NB4 (cell line): ENCODE data around the gene C1orf94.

Source experiments
- CTCF ChIP-seq: IDR thresholded peaks from one replicate; pipeline ENCODE4 v1.5.1; 2012; ENCODE audit warnings: low read depth, low read length
- MYC ChIP-seq: IDR thresholded peaks from 2 replicates; pipeline ENCODE4 v1.6.1; 2011; ENCODE audit warnings: low read depth, low read length

- no peak for TF ChIP-seq CTCF
- TF ChIP-seq MYC = no peak
These were observed 44.6 kb upstream of the C1orf94 start for GRCh38 chr1:34132161-34132420.
